SU-DHL-6 (cell line): ENCODE results near the gene TMC1.

ENCODE experiments used
- H2AFZ ChIP-seq: fragments of 200-600 bp; sonication (generic); 2 replicates; pipeline ENCODE4 v1.6.1; 2014; ENCODE audit warnings: low read depth, mild to moderate bottlenecking, moderate library complexity, mixed read lengths, antibody characterized with exemption, low read length; ENCODE audit not compliant: severe bottlenecking
- H3F3A ChIP-seq: fragments of 200-600 bp; shearing (Covaris generic); 2 replicates; pipeline ENCODE4 v1.6.0; 2016; ENCODE audit warnings: antibody characterized with exemption, mild to moderate bottlenecking; ENCODE audit not compliant: insufficient read depth
- H3K27ac ChIP-seq: fragments of 200-600 bp; sonication (generic); 2 replicates; pipeline ENCODE4 v1.5.1; 2016; ENCODE audit warnings: low read depth, mild to moderate bottlenecking, low read length, moderate library complexity, mixed read lengths
- H3K27me3 ChIP-seq: fragments of 200-600 bp; sonication (generic), shearing (Covaris generic); 2 replicates; pipeline ENCODE4 v1.6.0; 2014; ENCODE audit warnings: mild to moderate bottlenecking, low read length
- H3K36me3 ChIP-seq: fragments of 200-600 bp; sonication (generic); 2 replicates; pipeline ENCODE4 v1.6.1; 2014; ENCODE audit warnings: mild to moderate bottlenecking, low read length, mixed read lengths
- H3K4me2 ChIP-seq: fragments of 300-600, 200-600 bp; shearing (Covaris generic), sonication (generic); 2 replicates; pipeline ENCODE4 v1.6.0; 2014; ENCODE audit warnings: low read length, low read depth, mild to moderate bottlenecking; ENCODE audit not compliant: poor library complexity, severe bottlenecking
- H3K4me3 ChIP-seq: fragments of 200-600 bp; sonication (generic); 2 replicates; pipeline ENCODE4 v1.5.1; 2014; ENCODE audit warnings: antibody characterized with exemption, low read length, mild to moderate bottlenecking, mixed read lengths; ENCODE audit not compliant: insufficient read depth, poor library complexity, severe bottlenecking
- H3K79me2 ChIP-seq: fragments of 200-600 bp; sonication (generic); 2 replicates; pipeline ENCODE4 v1.6.1; 2014; ENCODE audit warnings: mild to moderate bottlenecking, low read length, moderate library complexity; ENCODE audit not compliant: insufficient read depth
- H3K9ac ChIP-seq: fragments of 200-600 bp; sonication (generic); 2 replicates; pipeline ENCODE4 v1.7.0; 2014; ENCODE audit warnings: mild to moderate bottlenecking, low read length
- H3K9me2 ChIP-seq: fragments of 200-600 bp; sonication (generic); replicated peaks from 2 replicates; pipeline ENCODE4 v1.6.1; 2014; ENCODE audit warnings: low read length; ENCODE audit not compliant: insufficient read depth
- H3K9me3 ChIP-seq: fragments of 200-600 bp; sonication (generic); 2 replicates; pipeline ENCODE4 v1.6.1; 2014; ENCODE audit warnings: low read length, mixed read lengths; ENCODE audit not compliant: insufficient read depth
- H4K20me1 ChIP-seq: fragments of 200-600 bp; sonication (generic); 2 replicates; pipeline ENCODE4 v1.6.1; 2014; ENCODE audit warnings: low read depth, mild to moderate bottlenecking, antibody characterized with exemption, low read length, moderate library complexity, mixed read lengths
- EZH2phosphoT487 ChIP-seq: fragments of 200-600 bp; sonication (generic), shearing (Covaris generic); conservative IDR thresholded peaks from 2 replicates; pipeline ENCODE4 v1.6.1; 2018; ENCODE audit warnings: mild to moderate bottlenecking, antibody characterized with exemption, low read length, moderate library complexity, mixed read lengths
- TF ChIP-seq, protein P1 (sequence below): fragments of 200-600 bp; sonication (generic); IDR thresholded peaks from one replicate; pipeline ENCODE4 v1.5.1; 2017; ENCODE audit warnings: antibody characterized with exemption, mild to moderate bottlenecking, low read length, moderate library complexity; ENCODE audit not compliant: insufficient read depth, poor library complexity, severe bottlenecking

TMC1 gene

DNA sequence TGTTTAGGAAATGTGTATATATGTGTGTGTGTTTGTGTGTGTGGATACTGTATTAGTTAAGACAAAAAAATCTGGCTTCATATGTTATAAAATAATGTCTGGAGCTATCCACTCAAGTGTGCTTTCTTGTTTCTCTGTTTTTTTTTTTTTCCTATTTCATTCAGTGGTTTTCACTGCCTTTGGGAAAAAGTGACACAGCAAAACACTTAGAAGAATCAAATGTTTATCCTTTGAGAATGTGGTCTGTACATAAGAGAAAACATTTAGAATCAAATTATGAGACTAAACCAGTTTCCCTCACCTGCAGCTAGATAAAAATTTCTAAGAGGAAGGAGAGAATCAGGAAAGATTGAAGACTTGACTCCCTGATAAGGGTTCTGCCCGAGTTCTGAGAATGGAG lies 8.1 kb downstream of the TMC1 start:
- H3K4me2 ChIP-seq, result no peak overlapping the region
- no peaks in the 10 kb centered on the region for H4K20me1 ChIP-seq
- no peak overlapping the region for H2AFZ ChIP-seq
- no peak for TF ChIP-seq EZH2phosphoT487
- TF ChIP-seq, protein P1, sequence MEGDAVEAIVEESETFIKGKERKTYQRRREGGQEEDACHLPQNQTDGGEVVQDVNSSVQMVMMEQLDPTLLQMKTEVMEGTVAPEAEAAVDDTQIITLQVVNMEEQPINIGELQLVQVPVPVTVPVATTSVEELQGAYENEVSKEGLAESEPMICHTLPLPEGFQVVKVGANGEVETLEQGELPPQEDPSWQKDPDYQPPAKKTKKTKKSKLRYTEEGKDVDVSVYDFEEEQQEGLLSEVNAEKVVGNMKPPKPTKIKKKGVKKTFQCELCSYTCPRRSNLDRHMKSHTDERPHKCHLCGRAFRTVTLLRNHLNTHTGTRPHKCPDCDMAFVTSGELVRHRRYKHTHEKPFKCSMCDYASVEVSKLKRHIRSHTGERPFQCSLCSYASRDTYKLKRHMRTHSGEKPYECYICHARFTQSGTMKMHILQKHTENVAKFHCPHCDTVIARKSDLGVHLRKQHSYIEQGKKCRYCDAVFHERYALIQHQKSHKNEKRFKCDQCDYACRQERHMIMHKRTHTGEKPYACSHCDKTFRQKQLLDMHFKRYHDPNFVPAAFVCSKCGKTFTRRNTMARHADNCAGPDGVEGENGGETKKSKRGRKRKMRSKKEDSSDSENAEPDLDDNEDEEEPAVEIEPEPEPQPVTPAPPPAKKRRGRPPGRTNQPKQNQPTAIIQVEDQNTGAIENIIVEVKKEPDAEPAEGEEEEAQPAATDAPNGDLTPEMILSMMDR, result no peak
- H3K9ac ChIP-seq, result no peak overlapping the region
- no peaks in the 10 kb centered on the region for H3K9me2 ChIP-seq
- no peaks in the 10 kb centered on the region for H3K79me2 ChIP-seq
- no peaks in the 10 kb centered on the region for H3K9me3 ChIP-seq
- H3K4me3 ChIP-seq, result no peak overlapping the region
- no peaks in the 10 kb centered on the region for H3F3A ChIP-seq
- no peaks in the 10 kb centered on the region for H3K27me3 ChIP-seq
- H3K27ac ChIP-seq, result no peak overlapping the region
- H3K36me3 ChIP-seq, result no peaks in the 10 kb centered on the region

DNA sequence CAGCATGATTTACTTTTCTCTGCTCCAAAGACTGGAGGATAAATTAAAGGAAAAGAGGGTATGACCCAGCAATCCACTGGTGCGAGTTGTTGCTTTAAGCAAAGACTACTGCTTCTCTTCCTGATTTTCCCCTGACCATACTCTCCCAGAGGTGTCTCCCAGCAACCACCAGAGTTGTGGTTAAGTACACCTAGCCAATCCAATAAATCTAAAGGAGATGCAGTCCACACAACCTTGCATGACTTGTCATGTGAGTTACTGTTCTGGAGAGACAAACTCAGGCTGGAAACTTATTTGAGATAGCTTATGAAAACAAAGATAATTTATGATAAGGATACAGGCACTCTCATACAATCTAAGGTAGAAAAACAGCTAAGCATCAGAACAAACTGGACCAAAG lies 11.9 kb downstream of the TMC1 start:
- H3K4me2 ChIP-seq, result no peak overlapping the region

DNA sequence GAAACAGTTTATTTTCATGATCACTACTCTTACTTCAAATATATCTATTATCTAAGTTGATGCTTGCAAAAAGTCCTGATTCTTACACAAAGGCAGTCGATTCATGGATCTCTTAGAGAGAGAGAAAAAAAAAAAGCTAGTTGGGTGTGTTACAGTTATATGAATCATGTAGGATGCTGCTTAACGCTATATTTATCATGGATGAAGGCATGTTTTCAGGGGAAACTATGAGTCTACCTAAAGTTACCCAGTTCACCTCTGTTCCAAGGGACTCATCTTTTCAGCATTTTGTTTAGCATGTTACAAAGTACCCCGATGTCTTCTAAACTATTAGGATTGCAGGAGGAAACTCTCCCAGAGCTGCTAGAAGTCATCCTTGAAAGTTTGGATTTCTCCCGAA lies 13.5 kb downstream of the TMC1 start:
- Histone ChIP-seq H3F3A (no peaks in the 10 kb centered on the region), H3K4me3 (no peak overlapping the region), H3K27me3 (no peaks in the 10 kb centered on the region), H4K20me1 (no peaks in the 10 kb centered on the region), H3K4me2 (no peak overlapping the region), H3K79me2 (no peaks in the 10 kb centered on the region), H3K27ac (no peak overlapping the region), H3K9ac (no peak overlapping the region), H3K9me3 (no peaks in the 10 kb centered on the region; the same call in 1 of the 2 replicates), H3K9me2 (no peaks in the 10 kb centered on the region), H3K36me3 (no peaks in the 10 kb centered on the region), H2AFZ (no peak overlapping the region)
- TF ChIP-seq, protein P1, result no peak
- no peak for TF ChIP-seq EZH2phosphoT487

More for the DNA sequence above, 11.9 kb downstream of the TMC1 start:
- Histone ChIP-seq H3K27ac (no peak overlapping the region), H3K4me3 (no peak overlapping the region), H2AFZ (no peak overlapping the region), H3K9me2 (no peaks in the 10 kb centered on the region), H3F3A (no peaks in the 10 kb centered on the region), H3K27me3 (no peaks in the 10 kb centered on the region), H3K79me2 (no peaks in the 10 kb centered on the region), H3K36me3 (no peaks in the 10 kb centered on the region), H3K9ac (no peak overlapping the region), H4K20me1 (no peaks in the 10 kb centered on the region), H3K9me3 (no peaks in the 10 kb centered on the region; the same call in 1 of the 2 replicates)
- no peak for TF ChIP-seq EZH2phosphoT487
- TF ChIP-seq, protein P1, result no peak
